K562 (cell line): Measurements from ENCODE around the gene ALDH3B2.

Experiments used
- CEBPZ ChIP-seq: fragments of 150-350 bp; IDR thresholded peaks from 2 replicates; pipeline ENCODE4 v1.6.1; 2014; ENCODE audit warnings: low read depth, mild to moderate bottlenecking, low read length, borderline replicate concordance
- CREM ChIP-seq: IDR thresholded peaks from 2 replicates; pipeline ENCODE4 v1.6.1; 2014; ENCODE audit warnings: antibody characterized with exemption, low read depth
- CTCF ChIP-seq, 3 experiments: IDR thresholded peaks in 2 of 3; conservative IDR thresholded peaks in 1 of 3; 2 replicates each; pipeline ENCODE4 v1.5.1; 2011 to 2012; ENCODE audit warnings: low read length in 3 of 3, mild to moderate bottlenecking in 3 of 3, control low read depth in 2 of 3, improper control_type of control experiment in 1 of 3, inconsistent platforms in 1 of 3, low read depth in 1 of 3, mixed read lengths in 1 of 3, moderate library complexity in 1 of 3; ENCODE audit not compliant: insufficient read depth in 2 of 3
- GTF2A2 ChIP-seq: IDR thresholded peaks from 2 replicates; pipeline ENCODE4 v1.6.1; 2016; ENCODE audit warnings: mild to moderate bottlenecking, missing genetic modification characterization, missing compliant biosample characterization
- HDAC6 ChIP-seq: IDR thresholded peaks from 2 replicates; pipeline ENCODE4 v1.6.1; 2012; ENCODE audit warnings: low read depth, mild to moderate bottlenecking, control low read depth, inconsistent platforms, low read length, moderate library complexity
- HDAC8 ChIP-seq: fragments of 450-650 bp; IDR thresholded peaks from 2 replicates; pipeline ENCODE4 v1.6.1; 2016; ENCODE audit warnings: mild to moderate bottlenecking, missing genetic modification characterization, moderate library complexity, missing compliant biosample characterization
- HMG20A ChIP-seq: fragments of 450-650 bp; formaldehyde crosslinking; conservative IDR thresholded peaks from 2 replicates; pipeline ENCODE4 v1.4.0; 2020; ENCODE audit warnings: mild to moderate bottlenecking, mixed read lengths
- HNRNPK ChIP-seq: fragments of 200-400 bp; formaldehyde crosslinking; IDR thresholded peaks from one replicate; pipeline ENCODE4 v1.6.1; 2018; ENCODE audit warnings: mild to moderate bottlenecking, low read depth, low read length; ENCODE audit not compliant: poor library complexity, severe bottlenecking
- KAT8 ChIP-seq: fragments of 450-650 bp; IDR thresholded peaks from 2 replicates; pipeline ENCODE4 v1.6.1; 2016; ENCODE audit warnings: low read depth, mild to moderate bottlenecking
- NCOA2 ChIP-seq, 2 experiments: fragments of 450-650 bp; IDR thresholded peaks; 2 replicates each; pipeline ENCODE4 v1.6.1; 2018; ENCODE audit warnings: mild to moderate bottlenecking in 2 of 2, moderate library complexity in 1 of 2; ENCODE audit not compliant: partially characterized antibody in 2 of 2
- ZNF175 ChIP-seq: fragments of 200-800 bp; sonication (Bioruptor generic); IDR thresholded peaks from 2 replicates; pipeline ENCODE4 v1.6.1; 2016; ENCODE audit warnings: low read depth, mild to moderate bottlenecking, missing genetic modification characterization, missing compliant biosample characterization

GRCh38 chr11:67640021-67640757 lies 34.2 kb downstream of the ALDH3B2 start:
- TF ChIP-seq HDAC8 (tag) (no peak), CTCF (IDR thresholded peaks at IDR 0.05 in 2 of 3, conservative IDR thresholded peaks at IDR 0.05 in 1 of 3; ENCODE audit: insufficient read depth in 2 of 3, low read depth in 1 of 3, low read length in 3 of 3) (peak; percentile 77 to 85 (median 79)), NCOA2 (IDR thresholded peaks at IDR 0.05; ENCODE audit: partially characterized antibody in 2 of 2) (no peak), GTF2A2 (tag) (no peak), CEBPZ (no peak), KAT8 (no peak), CREM (peak; percentile 71), HDAC6 (no peak), HMG20A (no peak), HNRNPK (no peak), ZNF175 (CRISPR knock-in tag) (no peak)
